HFFc6 (cell line): ENCODE results near the gene RARB. TPM values are rescaled to one million over a fixed set of nuclear protein-coding genes. Genes with fewer than 3 reads are reported as not detected.
A peak's percentile ranks its signal among the peaks of the same experiment; 100 is the strongest.

Experiments
- DNase-seq: peaks from one replicate; pipeline ENCODE4 v3.0.0-alpha.2; 2018
- H3K27ac Mint-ChIP-seq: 2 replicates; pipeline ENCODE4 v1.8.0; 2020; ENCODE audit warnings: mild to moderate bottlenecking, mixed read lengths
- H3K27me3 Mint-ChIP-seq: 2 replicates; pipeline ENCODE4 v1.8.0; 2021; ENCODE audit warnings: mild to moderate bottlenecking, moderate library complexity, mixed read lengths; ENCODE audit not compliant: insufficient read depth
- H3K36me3 Mint-ChIP-seq: 2 replicates; pipeline ENCODE4 v1.8.0; 2021; ENCODE audit warnings: low read depth, mixed read lengths
- H3K4me1 Mint-ChIP-seq: 2 replicates; pipeline ENCODE4 v1.8.0; 2020; ENCODE audit warnings: low read depth, mixed read lengths
- H3K4me3 Mint-ChIP-seq: 2 replicates; pipeline ENCODE4 v1.8.0; 2020; ENCODE audit warnings: mild to moderate bottlenecking, moderate library complexity, mixed read lengths
- H3K9me3 Mint-ChIP-seq: 2 replicates; pipeline ENCODE4 v1.8.0; 2020; ENCODE audit warnings: mild to moderate bottlenecking, mixed read lengths
- total RNA-seq, 6 experiments: library from RNA; stranded (reverse); fragmentation: NEBNext Ultra II Directional; extraction: Animal tissue kit (Norgen Biotek cat#: 25700); gene quantifications; 2 replicates in 1 of 6; 3 replicates in 5 of 6; pipeline ENCODE4 v1.2.3, GENCODE V29; 2021
- TF ChIP-seq, protein P1 (sequence below): fragments of 200-600 bp; sonication (generic); IDR thresholded peaks from 2 replicates; pipeline ENCODE4 v1.5.0; 2021; ENCODE audit warnings: antibody characterized with exemption, mild to moderate bottlenecking

Gene RARB
- total RNA-seq, 6 experiments from 2014 or later, result 1.6 to 2.4 (median 1.8) TPM; not detected in 2

GRCh38 chr3:25572919-25573385, 144.9 kb downstream of the RARB start:
- Mint-ChIP-seq H3K27me3 (peaks cover 6% of the 10 kb centered on the region), H3K36me3 (no peaks in the 10 kb centered on the region; the same call in 1 of the 2 replicates), H3K4me3 (peak overlapping the region; percentile 84), H3K27ac (peak overlapping the region; percentile 99), H3K4me1 (peaks cover 57% of the 10 kb centered on the region), H3K9me3 (no peaks in the 10 kb centered on the region)
- TF ChIP-seq, protein P1, sequence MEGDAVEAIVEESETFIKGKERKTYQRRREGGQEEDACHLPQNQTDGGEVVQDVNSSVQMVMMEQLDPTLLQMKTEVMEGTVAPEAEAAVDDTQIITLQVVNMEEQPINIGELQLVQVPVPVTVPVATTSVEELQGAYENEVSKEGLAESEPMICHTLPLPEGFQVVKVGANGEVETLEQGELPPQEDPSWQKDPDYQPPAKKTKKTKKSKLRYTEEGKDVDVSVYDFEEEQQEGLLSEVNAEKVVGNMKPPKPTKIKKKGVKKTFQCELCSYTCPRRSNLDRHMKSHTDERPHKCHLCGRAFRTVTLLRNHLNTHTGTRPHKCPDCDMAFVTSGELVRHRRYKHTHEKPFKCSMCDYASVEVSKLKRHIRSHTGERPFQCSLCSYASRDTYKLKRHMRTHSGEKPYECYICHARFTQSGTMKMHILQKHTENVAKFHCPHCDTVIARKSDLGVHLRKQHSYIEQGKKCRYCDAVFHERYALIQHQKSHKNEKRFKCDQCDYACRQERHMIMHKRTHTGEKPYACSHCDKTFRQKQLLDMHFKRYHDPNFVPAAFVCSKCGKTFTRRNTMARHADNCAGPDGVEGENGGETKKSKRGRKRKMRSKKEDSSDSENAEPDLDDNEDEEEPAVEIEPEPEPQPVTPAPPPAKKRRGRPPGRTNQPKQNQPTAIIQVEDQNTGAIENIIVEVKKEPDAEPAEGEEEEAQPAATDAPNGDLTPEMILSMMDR, result no peak
- DNase-seq, result peak; percentile 68

- H3K9me3 Mint-ChIP-seq, result no peaks in the 10 kb centered on the region
- H3K36me3 Mint-ChIP-seq, result no peaks in the 10 kb centered on the region; the same call in 1 of the 2 replicates
- H3K27me3 Mint-ChIP-seq, result peaks cover 6% of the 10 kb centered on the region
- TF ChIP-seq, protein P1, result no peak
- peak; percentile 88 for DNase-seq
- peaks cover 57% of the 10 kb centered on the region for H3K4me1 Mint-ChIP-seq
- peak overlapping the region; percentile 99 for H3K27ac Mint-ChIP-seq
- peak overlapping the region; percentile 84 for H3K4me3 Mint-ChIP-seq
These were observed 145.5 kb downstream of the RARB start for GRCh38 chr3:25573386-25574171.

DNA sequence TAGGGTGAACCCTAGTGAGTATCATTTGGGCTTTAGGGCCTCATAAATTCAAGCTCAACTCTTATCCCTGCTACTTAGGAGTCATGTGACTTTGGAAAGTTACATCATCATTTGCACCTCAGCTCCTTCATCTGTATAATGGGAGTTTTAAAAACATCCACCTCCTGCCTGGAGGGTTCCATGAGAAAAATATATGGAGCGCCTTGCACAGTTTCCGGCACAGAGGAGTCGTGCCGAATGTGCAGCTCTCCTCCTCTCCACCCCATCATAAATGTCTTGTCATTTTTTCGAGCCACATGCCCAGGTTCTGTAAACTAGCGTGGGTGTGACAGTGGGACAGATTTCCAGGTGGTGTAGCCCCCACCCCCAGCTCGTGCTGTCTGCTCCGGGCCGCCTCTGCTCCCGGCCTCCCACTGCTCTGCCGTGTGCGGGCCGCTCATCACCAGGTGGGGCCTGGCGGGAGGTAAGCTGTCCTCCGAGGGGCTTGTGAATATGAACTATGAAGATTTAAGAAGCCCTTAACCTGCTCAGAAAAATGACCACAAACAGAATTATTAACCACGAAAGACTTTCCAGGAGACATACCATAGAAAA, 146.2 kb downstream of the RARB start:
- Mint-ChIP-seq H3K4me1 (peaks cover 57% of the 10 kb centered on the region), H3K9me3 (no peaks in the 10 kb centered on the region), H3K4me3 (no peak overlapping the region), H3K36me3 (no peaks in the 10 kb centered on the region; the same call in 1 of the 2 replicates), H3K27me3 (peaks cover 6% of the 10 kb centered on the region), H3K27ac (peak overlapping the region; percentile 99)
- DNase-seq, result no peak
- TF ChIP-seq, protein P1, result no peak

GRCh38 chr3:25575001-25575400, 146.9 kb downstream of the RARB start:
- peaks cover 57% of the 10 kb centered on the region for H3K4me1 Mint-ChIP-seq
- H3K27me3 Mint-ChIP-seq, result peaks cover 6% of the 10 kb centered on the region
- H3K4me3 Mint-ChIP-seq, result no peak overlapping the region
- TF ChIP-seq, protein P1, result no peak
- no peaks in the 10 kb centered on the region for H3K9me3 Mint-ChIP-seq
- H3K36me3 Mint-ChIP-seq, result no peaks in the 10 kb centered on the region; the same call in 1 of the 2 replicates
- H3K27ac Mint-ChIP-seq, result peak overlapping the region; percentile 99; the same call in 1 of the 2 replicates
- no peak for DNase-seq

DNA sequence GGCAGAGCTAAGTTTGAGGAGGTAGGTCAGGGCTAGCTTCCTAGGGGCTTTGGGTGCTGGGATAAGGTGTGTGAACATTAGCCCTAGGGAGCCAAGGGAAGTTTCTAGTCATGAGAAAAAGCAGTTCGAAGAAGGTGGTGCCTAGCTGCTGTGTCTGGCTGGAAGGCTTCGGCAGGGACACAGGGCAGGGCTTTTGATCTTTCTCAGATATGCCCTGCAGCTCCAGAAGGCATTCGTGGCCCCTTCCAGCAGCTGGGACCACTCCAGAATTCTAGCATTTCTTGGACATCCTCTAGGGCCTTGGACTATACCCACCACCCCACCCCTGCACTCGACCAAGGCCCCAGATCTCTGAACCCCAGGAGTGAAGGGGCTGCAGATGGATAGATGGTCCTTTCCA, 148.1 kb downstream of the RARB start:
- H3K4me1 Mint-ChIP-seq, result peaks cover 56% of the 10 kb centered on the region
- H3K36me3 Mint-ChIP-seq, result no peaks in the 10 kb centered on the region
- DNase-seq, result no peak
- no peak overlapping the region for H3K27ac Mint-ChIP-seq
- no peak overlapping the region for H3K4me3 Mint-ChIP-seq
- no peaks in the 10 kb centered on the region for H3K9me3 Mint-ChIP-seq
- peaks cover 6% of the 10 kb centered on the region for H3K27me3 Mint-ChIP-seq
- TF ChIP-seq, protein P1, result no peak
